A673 (cell line): Measurements from ENCODE around the gene KLHL33. TPM values are rescaled to one million over a fixed set of nuclear protein-coding genes. Genes with fewer than 3 reads are reported as not detected.

ENCODE experiments used
- BruUV-seq: library from RNA; stranded (reverse); fragments of 400-500 nt; replicated peaks from 2 replicates; lab custom pipeline; 2021; lab: Mats Ljungman, UMichigan
- CTCF ChIA-PET: fragments of 300-600 bp; sonication (Branson Sonifier 250); formaldehyde crosslinking; loops from one replicate; lab custom pipeline; 2022; ENCODE audit warnings: antibody characterized with exemption; lab: Charles Lee
- POLR2A ChIA-PET: fragments of 300-600 bp; sonication (Branson Sonifier 250); formaldehyde crosslinking; loops from one replicate; lab custom pipeline; 2022; ENCODE audit warnings: antibody characterized with exemption; ENCODE audit not compliant: low non-redundant PET; lab: Charles Lee
- DNase-seq: peaks from one replicate; pipeline ENCODE4 v3.0.0-alpha.2; 2015; ENCODE audit warnings: low spot score
- H3K27ac ChIP-seq: fragments of 200-600 bp; sonication (generic); 2 replicates; pipeline ENCODE4 v1.5.1; 2016; ENCODE audit warnings: mixed run types, low read depth, mild to moderate bottlenecking, mixed read lengths, antibody characterized with exemption, low read length; ENCODE audit not compliant: poor library complexity, severe bottlenecking
- H3K27me3 ChIP-seq: fragments of 200-600 bp; sonication (generic); replicated peaks from 2 replicates; pipeline ENCODE4 v1.6.1; 2017; ENCODE audit warnings: mixed run types, low read depth, mild to moderate bottlenecking, mixed read lengths, antibody characterized with exemption, low read length; ENCODE audit not compliant: insufficient read depth, poor library complexity
- H3K36me3 ChIP-seq: fragments of 200-600 bp; sonication (generic); 2 replicates; pipeline ENCODE4 v1.6.1; 2016; ENCODE audit warnings: mixed run types, mild to moderate bottlenecking, mixed read lengths, antibody characterized with exemption, low read length; ENCODE audit not compliant: insufficient read depth, poor library complexity, severe bottlenecking
- H3K4me1 ChIP-seq: fragments of 200-600 bp; sonication (generic); 2 replicates; pipeline ENCODE4 v1.6.1; 2017; ENCODE audit warnings: mixed run types, mild to moderate bottlenecking, mixed read lengths, antibody characterized with exemption, low read length; ENCODE audit not compliant: insufficient read depth, poor library complexity, severe bottlenecking
- H3K4me3 ChIP-seq: fragments of 200-600 bp; sonication (generic); 2 replicates; pipeline ENCODE4 v1.5.1; 2016; ENCODE audit warnings: low read depth, mixed run types, mild to moderate bottlenecking, mixed read lengths, low read length; ENCODE audit not compliant: poor library complexity, severe bottlenecking
- H3K9me3 ChIP-seq: fragments of 200-600 bp; sonication (generic); 2 replicates; pipeline ENCODE4 v1.6.1; 2016; ENCODE audit warnings: mixed run types, low read depth, mild to moderate bottlenecking, mixed read lengths, antibody characterized with exemption, low read length; ENCODE audit not compliant: poor library complexity, severe bottlenecking
- EZH2 ChIP-seq: fragments of 200-600 bp; sonication (generic); IDR thresholded peaks from 2 replicates; pipeline ENCODE4 v1.6.1; 2017; ENCODE audit warnings: borderline replicate concordance, low read depth, mild to moderate bottlenecking, mixed read lengths, antibody characterized with exemption, low read length; ENCODE audit not compliant: poor library complexity, severe bottlenecking
- intact Hi-C: fragments of 100-400 bp; cut with micrococcal nuclease; formaldehyde crosslinking; loops from one replicate; pipeline ENCODE4 v1.10.0; 2022; ENCODE audit not compliant: unreplicated experiment
- total RNA-seq: library from RNA; stranded (reverse); gene quantifications from 2 replicates; pipeline ENCODE4 v1.2.3, GENCODE V29; 2021
- TF ChIP-seq, protein P1 (sequence below): fragments of 300-800, 200-600 bp; sonication (generic); conservative IDR thresholded peaks from 2 replicates; pipeline ENCODE4 v1.5.1; 2017; ENCODE audit warnings: low read depth, mild to moderate bottlenecking, antibody characterized with exemption, low read length, moderate library complexity, mixed read lengths

The KLHL33 gene
- total RNA-seq, 1 experiment from 2014 or later = 0.04 TPM

DNA sequence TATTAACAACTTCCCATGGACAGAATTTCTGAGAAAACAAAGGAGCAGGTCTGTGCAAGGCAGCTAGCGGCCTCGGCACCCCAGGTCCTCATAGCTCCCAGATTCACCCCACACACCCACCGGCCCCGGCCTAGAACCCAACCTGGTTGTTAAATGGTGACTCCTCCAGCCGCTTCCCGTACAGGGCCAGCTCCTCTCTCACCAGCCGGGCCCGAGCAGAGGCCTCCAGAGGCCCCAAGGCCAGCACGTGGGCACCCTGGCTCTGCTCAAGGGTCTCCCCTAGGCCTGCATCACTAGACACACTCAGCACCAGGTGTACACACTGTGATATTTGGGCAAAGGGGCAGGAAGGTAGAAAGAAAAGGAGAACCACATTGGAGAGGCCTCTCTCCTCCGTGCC, 52.9 kb downstream of the KLHL33 start:
- CTCF ChIA-PET = no interaction called here
- Histone ChIP-seq H3K27ac (no peak overlapping the region), H3K36me3 (peaks cover 18% of the 10 kb centered on the region), H3K9me3 (no peaks in the 10 kb centered on the region), H3K4me3 (no peak overlapping the region), H3K4me1 (no peaks in the 10 kb centered on the region), H3K27me3 (no peaks in the 10 kb centered on the region)
- POLR2A ChIA-PET = no interaction called here
- TF ChIP-seq, protein P1, sequence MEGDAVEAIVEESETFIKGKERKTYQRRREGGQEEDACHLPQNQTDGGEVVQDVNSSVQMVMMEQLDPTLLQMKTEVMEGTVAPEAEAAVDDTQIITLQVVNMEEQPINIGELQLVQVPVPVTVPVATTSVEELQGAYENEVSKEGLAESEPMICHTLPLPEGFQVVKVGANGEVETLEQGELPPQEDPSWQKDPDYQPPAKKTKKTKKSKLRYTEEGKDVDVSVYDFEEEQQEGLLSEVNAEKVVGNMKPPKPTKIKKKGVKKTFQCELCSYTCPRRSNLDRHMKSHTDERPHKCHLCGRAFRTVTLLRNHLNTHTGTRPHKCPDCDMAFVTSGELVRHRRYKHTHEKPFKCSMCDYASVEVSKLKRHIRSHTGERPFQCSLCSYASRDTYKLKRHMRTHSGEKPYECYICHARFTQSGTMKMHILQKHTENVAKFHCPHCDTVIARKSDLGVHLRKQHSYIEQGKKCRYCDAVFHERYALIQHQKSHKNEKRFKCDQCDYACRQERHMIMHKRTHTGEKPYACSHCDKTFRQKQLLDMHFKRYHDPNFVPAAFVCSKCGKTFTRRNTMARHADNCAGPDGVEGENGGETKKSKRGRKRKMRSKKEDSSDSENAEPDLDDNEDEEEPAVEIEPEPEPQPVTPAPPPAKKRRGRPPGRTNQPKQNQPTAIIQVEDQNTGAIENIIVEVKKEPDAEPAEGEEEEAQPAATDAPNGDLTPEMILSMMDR = no peak
- TF ChIP-seq EZH2 = no peak
- no peak for DNase-seq
- no TSS peak for BruUV-seq
- intact Hi-C loops = no loop called here

DNA sequence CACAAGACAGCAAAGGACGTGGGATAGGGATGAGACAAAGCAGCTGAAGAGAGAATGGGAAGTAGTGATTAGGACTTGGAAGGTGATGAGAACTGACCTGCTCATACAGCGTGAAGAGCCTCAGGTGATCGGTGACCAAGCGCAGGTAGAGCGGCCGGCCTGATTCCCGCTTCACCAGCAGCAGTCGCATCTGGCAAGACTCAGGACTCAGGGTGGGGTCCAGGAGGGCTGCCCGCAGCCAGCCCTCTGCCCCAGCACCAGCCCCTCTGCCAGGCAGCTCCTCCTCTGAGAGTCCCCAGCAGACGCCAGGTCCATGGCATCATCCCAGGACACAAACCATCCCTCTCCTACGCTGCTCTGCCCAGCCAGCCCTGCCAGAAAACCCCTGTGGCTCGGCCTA, 53.4 kb downstream of the KLHL33 start:
- CTCF ChIA-PET = no interaction called here
- H3K27me3 ChIP-seq = no peaks in the 10 kb centered on the region
- BruUV-seq = no TSS peak
- TF ChIP-seq, protein P1 = no peak
- TF ChIP-seq EZH2 = no peak
- peaks cover 15% of the 10 kb centered on the region for H3K36me3 ChIP-seq
- no peak overlapping the region for H3K27ac ChIP-seq
- intact Hi-C loops = no loop called here
- H3K4me3 ChIP-seq = no peak overlapping the region
- POLR2A ChIA-PET = no interaction called here
- H3K9me3 ChIP-seq = no peaks in the 10 kb centered on the region
- DNase-seq = no peak
- H3K4me1 ChIP-seq = no peaks in the 10 kb centered on the region

DNA sequence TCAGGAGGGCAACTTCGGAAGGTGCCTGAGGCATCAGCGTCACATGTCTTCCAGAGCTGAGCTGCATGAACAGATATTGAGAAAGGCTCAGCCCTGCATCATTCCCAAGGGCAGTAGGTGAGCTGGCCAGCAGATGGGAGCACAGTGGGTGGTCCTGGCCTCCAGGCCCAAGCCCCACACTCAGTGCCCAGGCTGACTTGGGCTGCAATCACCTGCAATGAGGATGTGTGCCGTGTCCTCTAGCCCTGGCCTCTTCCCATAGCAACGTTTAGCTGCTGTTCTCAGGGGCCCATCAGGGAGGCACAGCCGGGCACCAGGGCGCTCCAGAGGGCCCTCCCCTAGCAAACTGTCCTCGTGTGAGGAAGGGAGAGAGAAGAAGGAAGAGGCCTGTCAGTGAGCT, 54.6 kb downstream of the KLHL33 start:
- BruUV-seq = no TSS peak
- Histone ChIP-seq H3K36me3 (peaks cover 15% of the 10 kb centered on the region), H3K9me3 (no peaks in the 10 kb centered on the region), H3K4me3 (no peak overlapping the region), H3K4me1 (no peaks in the 10 kb centered on the region), H3K27me3 (no peaks in the 10 kb centered on the region), H3K27ac (no peak overlapping the region)
- DNase-seq = no peak
- intact Hi-C loops = no loop called here
- CTCF ChIA-PET = no interaction called here
- no peak for TF ChIP-seq EZH2
- POLR2A ChIA-PET = no interaction called here

DNA sequence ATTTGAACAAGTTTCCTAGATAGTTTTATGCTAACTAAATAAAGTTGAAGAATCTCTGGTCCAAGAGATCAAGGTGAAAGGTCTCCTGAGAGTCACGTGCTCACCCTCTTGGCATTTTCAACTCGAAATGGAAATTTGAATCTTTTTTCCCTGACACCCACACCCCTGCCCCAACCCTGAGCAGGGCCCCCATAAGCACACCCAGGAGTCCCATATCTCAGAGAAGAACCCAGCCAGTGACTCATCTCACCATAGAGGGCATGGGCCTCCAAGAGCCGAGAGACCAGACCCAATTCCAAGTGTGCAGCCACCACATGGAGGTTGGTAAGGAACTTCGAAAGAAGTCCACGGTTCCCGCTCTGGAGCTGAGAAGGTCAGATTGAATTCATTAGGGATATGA, 55.3 kb downstream of the KLHL33 start:
- POLR2A ChIA-PET = no interaction called here
- no peaks in the 10 kb centered on the region for H3K27me3 ChIP-seq
- BruUV-seq = no TSS peak
- no peak overlapping the region for H3K27ac ChIP-seq
- TF ChIP-seq, protein P1 = no peak
- no peak for TF ChIP-seq EZH2
- intact Hi-C loops = no loop called here
- DNase-seq = no peak
- H3K9me3 ChIP-seq = no peaks in the 10 kb centered on the region
- H3K4me3 ChIP-seq = no peak overlapping the region
- H3K4me1 ChIP-seq = no peaks in the 10 kb centered on the region
- CTCF ChIA-PET = no interaction called here
- peaks cover 15% of the 10 kb centered on the region for H3K36me3 ChIP-seq
